H1 (cell line): ENCODE measurements around the gene SOS1. TPM values are rescaled to one million over a fixed set of nuclear protein-coding genes. Genes with fewer than 3 reads are reported as not detected.

Experiments used
- ASH2L ChIP-seq: fragments of 200-600, 300-600 bp; sonication (generic); IDR thresholded peaks from one replicate; pipeline ENCODE4 v1.7.1; 2017; ENCODE audit warnings: low read length
- JUND ChIP-seq: IDR thresholded peaks from 2 replicates; pipeline ENCODE4 v1.6.1; 2011; ENCODE audit warnings: mild to moderate bottlenecking, improper control_type of control experiment, low read length
- KDM1A ChIP-seq: fragments of 200-600, 300-600 bp; sonication (generic); IDR thresholded peaks from 2 replicates; pipeline ENCODE4 v1.7.1; 2016; ENCODE audit warnings: mild to moderate bottlenecking, low read length, borderline replicate concordance
- MAX ChIP-seq: IDR thresholded peaks from 2 replicates; pipeline ENCODE4 v1.6.1; 2012; ENCODE audit warnings: inconsistent platforms
- polyA plus RNA-seq, 7 experiments: library from polyadenylated mRNA; depleted of rRNA in 3 of 7; stranded (reverse) in 5 of 7; unstranded in 2 of 7; fragments of >200 nt in 5 of 7; fragments of 200-250 nt in 2 of 7; gene quantifications; 1 replicate in 5 of 7; 2 replicates in 1 of 7; 4 replicates in 1 of 7; pipeline versions ENCODE4 v1.2.1 to v1.2.3, GENCODE V29; 2011 to 2013; ENCODE audit warnings: missing spikeins in 2 of 7, mixed read lengths in 2 of 7
- total RNA-seq: library from RNA; stranded (reverse); fragmentation: NEBNext Ultra II Directional; extraction: Animal tissue kit (Norgen Biotek cat#: 25700); gene quantifications from 2 replicates; pipeline ENCODE4 v1.2.1, GENCODE V29; 2021

The SOS1 gene
- total and polyA plus RNA-seq, 2 of the 8 experiments (the other 6 are each of a cell fraction or from before 2014, with no cell fraction given), result 25.7 to 27.0 TPM

GRCh38 chr2:38966006-38966405 lies 154.8 kb downstream of the SOS1 start (continued):
- TF ChIP-seq JUND, result no peak
- TF ChIP-seq MAX, result no peak
- TF ChIP-seq KDM1A, result no peak
- TF ChIP-seq ASH2L, result no peak
